C4-2B (cell line): ENCODE data around the gene ATP11A.

Experiments used
- ZFX ChIP-seq: fragments of 450-650 bp; IDR thresholded peaks from 2 replicates; pipeline ENCODE4 v1.6.1; 2017
- TF ChIP-seq, protein P1 (sequence below): fragments of 450-650 bp; conservative IDR thresholded peaks from 2 replicates; pipeline ENCODE4 v1.5.1; 2017; ENCODE audit warnings: mild to moderate bottlenecking

- TF ChIP-seq, protein P1, sequence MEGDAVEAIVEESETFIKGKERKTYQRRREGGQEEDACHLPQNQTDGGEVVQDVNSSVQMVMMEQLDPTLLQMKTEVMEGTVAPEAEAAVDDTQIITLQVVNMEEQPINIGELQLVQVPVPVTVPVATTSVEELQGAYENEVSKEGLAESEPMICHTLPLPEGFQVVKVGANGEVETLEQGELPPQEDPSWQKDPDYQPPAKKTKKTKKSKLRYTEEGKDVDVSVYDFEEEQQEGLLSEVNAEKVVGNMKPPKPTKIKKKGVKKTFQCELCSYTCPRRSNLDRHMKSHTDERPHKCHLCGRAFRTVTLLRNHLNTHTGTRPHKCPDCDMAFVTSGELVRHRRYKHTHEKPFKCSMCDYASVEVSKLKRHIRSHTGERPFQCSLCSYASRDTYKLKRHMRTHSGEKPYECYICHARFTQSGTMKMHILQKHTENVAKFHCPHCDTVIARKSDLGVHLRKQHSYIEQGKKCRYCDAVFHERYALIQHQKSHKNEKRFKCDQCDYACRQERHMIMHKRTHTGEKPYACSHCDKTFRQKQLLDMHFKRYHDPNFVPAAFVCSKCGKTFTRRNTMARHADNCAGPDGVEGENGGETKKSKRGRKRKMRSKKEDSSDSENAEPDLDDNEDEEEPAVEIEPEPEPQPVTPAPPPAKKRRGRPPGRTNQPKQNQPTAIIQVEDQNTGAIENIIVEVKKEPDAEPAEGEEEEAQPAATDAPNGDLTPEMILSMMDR: no peak
- no peak for TF ChIP-seq ZFX
These were observed 14.7 kb downstream of the ATP11A start for GRCh38 chr13:112704308-112705145.
